IMR-90 (cell line): ENCODE results near the gene DACT1.

Source experiments
- CEBPB ChIP-seq: IDR thresholded peaks from 2 replicates; pipeline ENCODE4 v1.6.1; 2012; ENCODE audit warnings: low read depth, low read length, improper control_type of control experiment
- CTCF ChIP-seq: conservative IDR thresholded peaks from 2 replicates; pipeline ENCODE4 v1.5.1; 2012; ENCODE audit warnings: mild to moderate bottlenecking, low read depth, low read length, improper control_type of control experiment
- ELK1 ChIP-seq: fragments of 150-350 bp; IDR thresholded peaks from 2 replicates; pipeline ENCODE4 v1.6.1; 2016; ENCODE audit warnings: low read depth, mild to moderate bottlenecking, low read length, moderate library complexity, borderline replicate concordance
- FOS ChIP-seq: fragments of 150-350 bp; IDR thresholded peaks from 2 replicates; pipeline ENCODE4 v1.6.1; 2016; ENCODE audit warnings: low read depth, low read length
- MAFK ChIP-seq: IDR thresholded peaks from 2 replicates; pipeline ENCODE4 v1.6.1; 2012; ENCODE audit warnings: low read depth, low read length, improper control_type of control experiment
- MAZ ChIP-seq: IDR thresholded peaks from 2 replicates; pipeline ENCODE4 v1.6.1; 2012; ENCODE audit warnings: low read depth, mild to moderate bottlenecking, low read length, improper control_type of control experiment, moderate library complexity, borderline replicate concordance
- POLR2A ChIP-seq: IDR thresholded peaks from 2 replicates; pipeline ENCODE4 v1.6.1; 2012; ENCODE audit warnings: mild to moderate bottlenecking, low read depth, low read length
- RCOR1 ChIP-seq: IDR thresholded peaks from 2 replicates; pipeline ENCODE4 v1.6.1; 2012; ENCODE audit warnings: mild to moderate bottlenecking, low read length, improper control_type of control experiment; ENCODE audit not compliant: insufficient replicate concordance
- RFX5 ChIP-seq: IDR thresholded peaks from 2 replicates; pipeline ENCODE4 v1.8.0; 2012; ENCODE audit warnings: low read depth, mild to moderate bottlenecking, low read length, moderate library complexity
- SMC3 ChIP-seq: fragments of 150-350 bp; IDR thresholded peaks from 2 replicates; pipeline ENCODE4 v1.6.1; 2016; ENCODE audit warnings: low read depth, mild to moderate bottlenecking, antibody characterized with exemption, low read length, moderate library complexity
- USF2 ChIP-seq: fragments of 150-350 bp; IDR thresholded peaks from 2 replicates; pipeline ENCODE4 v1.6.1; 2017; ENCODE audit warnings: mild to moderate bottlenecking, antibody characterized with exemption, low read length, low read depth

- TF ChIP-seq POLR2A (no peak), USF2 (no peak), RCOR1 (no peak), CTCF (no peak), MAFK (no peak), FOS (no peak), MAZ (no peak), ELK1 (no peak), CEBPB (no peak), RFX5 (no peak), SMC3 (no peak)
These were observed 5.6 kb downstream of the DACT1 start for GRCh38 chr14:58643366-58643765.
